Gastrocnemius medialis (tissue), 4 donors: Measurements from ENCODE around the gene BCAR1. TPM values are rescaled to one million over a fixed set of nuclear protein-coding genes. Genes with fewer than 3 reads are reported as not detected.

ENCODE experiments used
- ATAC-seq, 2 donors: fragments of 150-250 bp; one replicate each; pipeline ENCODE4 v1.9.1; 2016
- DNase-seq, 2 donors: peaks; one replicate each; pipeline ENCODE4 v3.0.0-alpha.2; 2019
- H3K27ac ChIP-seq, 4 donors: fragments of 200-600 bp; sonication (generic); 1 replicate in 1 of 4; 2 replicates in 3 of 4; pipeline ENCODE4 v1.5.1; 2016 to 2018; ENCODE audit warnings: mild to moderate bottlenecking in 2 of 4, moderate library complexity in 1 of 4
- H3K27me3 ChIP-seq, 3 donors: fragments of 200-600 bp; sonication (generic) in 2 of 3; 1 replicate in 1 of 3; 2 replicates in 2 of 3; pipeline versions ENCODE4 v1.5.1 to v1.6.0; 2016 to 2019; ENCODE audit warnings: mild to moderate bottlenecking in 1 of 3, moderate library complexity in 1 of 3
- H3K36me3 ChIP-seq, 2 donors: fragments of 200-600 bp; sonication (generic) in 1 of 2; one replicate each; pipeline ENCODE4 v1.5.1; 2017 to 2018
- H3K4me1 ChIP-seq, 2 donors: fragments of 200-600 bp; sonication (generic) in 1 of 2; one replicate each; pipeline ENCODE4 v1.5.1; 2016 to 2017; ENCODE audit warnings: mild to moderate bottlenecking in 2 of 2
- H3K4me3 ChIP-seq, 4 donors: fragments of 200-600 bp; sonication (generic) in 3 of 4; 1 replicate in 1 of 4; 2 replicates in 3 of 4; pipeline ENCODE4 v1.5.1; 2016 to 2019; ENCODE audit warnings: mild to moderate bottlenecking in 2 of 4
- H3K9me3 ChIP-seq, 3 donors: fragments of 200-600 bp; sonication (generic) in 2 of 3; 1 replicate in 1 of 3; 2 replicates in 2 of 3; pipeline ENCODE4 v1.5.1; 2016 to 2019
- CTCF ChIP-seq, 5 experiments: fragments of 450-650 bp in 3 of 5; fragments of 200-600 bp in 2 of 5; sonication (generic) in 2 of 5; IDR thresholded peaks in 4 of 5; conservative IDR thresholded peaks in 1 of 5; 1 replicate in 4 of 5; 2 replicates in 1 of 5; pipeline ENCODE4 v1.5.1; 2016 to 2019; ENCODE audit warnings: antibody characterized with exemption in 5 of 5, mild to moderate bottlenecking in 3 of 5, moderate library complexity in 3 of 5
- POLR2A ChIP-seq, 2 donors: fragments of 450-650 bp; IDR thresholded peaks; one replicate each; pipeline ENCODE4 v1.6.1; 2017; ENCODE audit warnings: antibody characterized with exemption in 2 of 2, mild to moderate bottlenecking in 2 of 2, moderate library complexity in 2 of 2
- in situ Hi-C, 4 donors: fragments of 200-750 bp; cut with MboI; loops; one replicate each; pipeline versions ENCODE4 v1.15.0 to v1.8.0; 2017; ENCODE audit warnings: low sequenced_read_pairs in 4 of 4
- intact Hi-C: fragments of 100-400 bp; cut with DNase I; formaldehyde crosslinking; loops from one replicate; pipeline ENCODE4 v1.15.1; 2023; ENCODE audit warnings: low total_unique reads
- total RNA-seq, 4 donors: library from RNA; depleted of rRNA; stranded (reverse); fragments of >200 nt; gene quantifications; one replicate each; pipeline versions ENCODE4 v1.1.0 to v1.2.3, GENCODE V29; 2016

The BCAR1 gene
- total RNA-seq, 4 donors from 2014 or later, result 101 to 153 (median 145) TPM

- H3K4me3 ChIP-seq, result no peak overlapping the region
- no peaks in the 10 kb centered on the region for H3K36me3 ChIP-seq
- no peaks in the 10 kb centered on the region for H3K9me3 ChIP-seq
- TF ChIP-seq POLR2A (IDR thresholded peaks at IDR 0.05), result no peak
- no peak for TF ChIP-seq CTCF (IDR thresholded peaks at IDR 0.05 in 4 of 5, conservative IDR thresholded peaks at IDR 0.05 in 1 of 5)
- ATAC-seq (no peak), DNase-seq (no peak)
- H3K27ac ChIP-seq, result no peak overlapping the region
- in situ Hi-C loops, result loop anchor here in 1 of 4 donors (10.0 to 25.0 kb wide), 2 partner anchors 211 to 568 kb away; no protein-coding TSS in a partner anchor
- intact Hi-C loops, result no loop called here
- H3K27me3 ChIP-seq, result peaks cover 0 to 10% (median 7%) of the 10 kb centered on the region in 3 donors
- H3K4me1 ChIP-seq, result no peaks in the 10 kb centered on the region
Measured at GRCh38 chr16:75193730-75194444, 57.5 kb downstream of the BCAR1 start.

- TF ChIP-seq POLR2A (IDR thresholded peaks at IDR 0.05) (no peak), CTCF (IDR thresholded peaks at IDR 0.05 in 4 of 5, conservative IDR thresholded peaks at IDR 0.05 in 1 of 5) (no peak)
- Histone ChIP-seq H3K4me1 (no peaks in the 10 kb centered on the region), H3K36me3 (no peaks in the 10 kb centered on the region), H3K4me3 (no peak overlapping the region), H3K27ac (no peak overlapping the region), H3K9me3 (no peaks in the 10 kb centered on the region), H3K27me3 (peaks cover 0 to 7% (median 6%) of the 10 kb centered on the region in 3 donors)
- intact Hi-C loops (no loop called here), in situ Hi-C loops (loop anchor here in 1 of 4 donors (10.0 to 25.0 kb wide), 2 partner anchors 212 to 569 kb away; no protein-coding TSS in a partner anchor)
- DNase-seq (no peak), ATAC-seq (no peak)
Measured at GRCh38 chr16:75193265-75193650, 58.2 kb downstream of the BCAR1 start.

GRCh38 chr16:75192606-75193264, 58.7 kb downstream of the BCAR1 start:
- in situ Hi-C loops, result loop anchor here in 1 of 4 donors (10.0 to 25.0 kb wide), 2 partner anchors 212 to 570 kb away; no protein-coding TSS in a partner anchor
- no peaks in the 10 kb centered on the region for H3K36me3 ChIP-seq
- H3K4me1 ChIP-seq, result no peaks in the 10 kb centered on the region
- peaks cover 0 to 3% (median 2%) of the 10 kb centered on the region in 3 donors for H3K27me3 ChIP-seq
- intact Hi-C loops, result no loop called here
- no peaks in the 10 kb centered on the region for H3K9me3 ChIP-seq
- TF ChIP-seq CTCF (IDR thresholded peaks at IDR 0.05 in 4 of 5, conservative IDR thresholded peaks at IDR 0.05 in 1 of 5) (no peak), POLR2A (IDR thresholded peaks at IDR 0.05) (no peak)
- H3K27ac ChIP-seq, result no peak overlapping the region
- no peak overlapping the region for H3K4me3 ChIP-seq
- DNase-seq (no peak), ATAC-seq (no peak)

- intact Hi-C loops (no loop called here), in situ Hi-C loops (loop anchor here in 1 of 4 donors (10.0 to 25.0 kb wide), 2 partner anchors 215 to 573 kb away; no protein-coding TSS in a partner anchor)
- Histone ChIP-seq H3K27me3 (no peaks in the 10 kb centered on the region), H3K27ac (no peak overlapping the region), H3K4me3 (no peak overlapping the region), H3K4me1 (no peaks in the 10 kb centered on the region), H3K36me3 (no peaks in the 10 kb centered on the region), H3K9me3 (no peaks in the 10 kb centered on the region)
- TF ChIP-seq CTCF (IDR thresholded peaks at IDR 0.05 in 4 of 5, conservative IDR thresholded peaks at IDR 0.05 in 1 of 5) (no peak), POLR2A (IDR thresholded peaks at IDR 0.05) (no peak)
- DNase-seq, result no peak
- no peak for ATAC-seq
Measured at GRCh38 chr16:75189638-75190245, 61.7 kb downstream of the BCAR1 start.
